HG03378 (cell line): ENCODE data around the gene KCNJ16.
"Not testable (repeated sequence)": the region's sequence is repeated elsewhere in the genome, so short reads cannot be mapped to it uniquely, and the experiment has no call there.

Experiments
- ATAC-seq: cut with Tn5 transposase; IDR thresholded peaks from one replicate; pipeline ENCODE4 v1.9.1; 2021; ENCODE audit warnings: mild to moderate bottlenecking, moderate library complexity; ENCODE audit not compliant: unreplicated experiment

KCNJ16 gene

GRCh38 chr17:70074956-70075355 is at the start of gene KCNJ16:
Gene KCNJ16, plus strand, starts transcription at chr17:70075225. Its CDS starts 56,863 bp downstream, at chr17:70132088.
- ATAC-seq = no peak

- no peak for ATAC-seq
Observed at GRCh38 chr17:70028397-70028796, 46.6 kb upstream of the KCNJ16 start.

DNA sequence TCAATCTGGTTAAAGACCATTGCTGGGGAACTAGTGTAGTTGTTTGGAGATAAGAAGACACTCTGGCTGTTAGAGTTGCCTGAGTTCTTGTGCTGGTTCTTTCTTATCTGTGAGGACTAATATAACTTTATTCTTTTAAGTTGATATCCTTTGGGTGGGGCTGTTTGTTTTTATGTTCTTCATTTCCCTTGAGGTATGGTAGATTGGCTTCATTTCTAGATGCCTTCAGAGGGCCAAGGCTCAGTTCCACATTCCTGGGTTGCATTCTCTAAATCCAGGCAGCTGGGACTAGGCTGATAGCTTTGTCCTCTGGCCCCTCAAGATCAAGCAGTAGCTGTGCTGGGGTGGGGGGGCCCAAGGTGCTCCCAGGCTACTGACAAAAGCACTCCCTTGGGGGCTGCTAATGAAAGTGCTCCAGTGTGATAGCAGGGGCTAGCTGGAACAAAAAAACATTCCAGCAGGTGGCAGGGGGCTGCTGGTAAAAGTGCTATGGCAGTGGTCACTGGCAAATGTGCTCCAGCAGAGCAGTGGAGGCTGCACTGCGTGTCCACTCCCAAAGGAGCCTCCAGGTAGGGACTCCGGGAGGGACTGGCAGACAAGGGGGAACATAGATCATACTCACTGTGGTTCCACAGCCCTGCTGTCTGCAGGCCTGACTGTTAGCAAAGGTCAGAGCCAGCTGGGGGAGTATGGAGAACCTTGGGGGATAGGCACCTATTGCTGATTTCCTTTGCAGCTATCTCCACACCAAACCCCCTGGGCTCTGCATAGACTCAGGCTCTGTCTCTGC is 45.9 kb upstream of the KCNJ16 start:
- no peak for ATAC-seq

DNA sequence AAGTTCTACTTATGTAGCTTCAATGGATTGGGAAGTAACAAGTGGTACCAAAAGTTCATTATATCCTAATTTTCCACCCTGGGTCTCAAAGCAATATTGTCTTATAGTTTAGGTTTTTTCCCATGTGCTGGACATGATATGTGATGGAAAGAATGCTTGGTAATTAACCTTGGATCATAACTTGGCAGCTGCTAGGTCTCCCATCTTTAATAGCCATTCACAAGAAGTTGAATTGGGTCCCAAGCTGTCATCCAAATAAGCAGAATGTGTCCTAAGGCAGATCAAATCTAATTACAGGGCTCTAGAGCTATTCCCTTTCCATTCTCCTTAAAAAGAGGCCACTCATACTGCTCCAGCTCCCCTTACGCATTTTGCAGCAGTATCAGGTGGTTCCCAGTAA is 44.7 kb upstream of the KCNJ16 start:
- no peak for ATAC-seq

DNA sequence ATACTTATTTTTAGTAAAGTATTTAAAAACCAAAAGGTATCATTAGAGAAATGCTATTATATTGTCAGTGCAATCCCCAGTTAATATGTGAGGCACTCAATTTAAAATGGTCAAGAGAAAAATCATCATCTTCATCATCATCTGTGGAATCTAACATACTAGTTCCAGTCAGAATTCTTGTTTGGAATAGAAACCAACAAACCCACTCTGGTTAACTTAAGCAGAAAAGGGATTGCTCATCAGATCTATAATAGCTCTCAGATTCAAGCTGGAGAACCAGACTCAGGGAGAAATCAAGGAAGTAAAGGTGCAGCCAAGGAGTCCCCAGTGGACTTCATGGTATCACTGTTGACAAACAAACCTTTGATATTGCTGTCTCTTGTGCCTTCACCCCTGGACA is 43.7 kb upstream of the KCNJ16 start:
- no peak for ATAC-seq

DNA sequence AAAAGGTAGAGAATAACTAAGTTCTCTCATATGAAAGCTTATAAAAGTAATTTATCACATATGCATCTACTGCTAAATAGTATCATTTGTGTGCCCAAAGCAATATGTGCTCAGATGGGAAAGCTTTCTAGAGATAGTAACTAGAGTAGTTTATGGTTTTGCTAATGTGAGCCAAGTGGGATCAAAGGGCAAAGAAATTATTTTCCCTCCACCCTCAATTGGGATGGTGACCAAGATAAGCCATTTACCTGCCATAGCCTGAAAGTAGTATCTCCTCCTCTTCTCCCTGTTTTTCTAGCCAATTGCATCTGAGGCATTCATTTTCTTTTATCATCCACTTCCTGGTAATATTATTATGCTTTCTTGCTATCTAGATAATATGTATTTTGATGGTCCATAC is 41.9 kb upstream of the KCNJ16 start:
- ATAC-seq = no peak

- no peak for ATAC-seq
Observed at GRCh38 chr17:70034158-70034557, 40.9 kb upstream of the KCNJ16 start.

DNA sequence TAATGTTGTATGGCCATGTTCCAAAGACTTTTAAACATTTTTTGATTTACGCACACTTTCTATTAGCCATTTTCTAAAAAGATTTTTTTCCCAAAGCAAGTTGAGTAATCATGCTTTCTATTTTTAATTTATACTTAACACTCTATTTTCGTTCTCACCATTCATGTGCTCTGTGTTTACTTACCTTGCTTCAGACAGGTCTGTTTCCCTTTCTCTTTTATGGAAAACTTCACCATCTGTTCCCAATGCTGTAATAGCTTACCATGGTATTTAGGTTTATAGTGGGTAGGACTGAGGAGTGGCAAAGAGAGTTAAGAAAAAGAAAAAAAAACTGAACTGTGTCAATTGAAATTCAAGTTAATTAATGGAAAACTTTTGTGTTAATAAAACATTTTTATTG is 37.5 kb upstream of the KCNJ16 start:
- ATAC-seq = no peak

- no peak for ATAC-seq
Observed at GRCh38 chr17:70040336-70040735, 34.7 kb upstream of the KCNJ16 start.

GRCh38 chr17:70041061-70041460 is 34.0 kb upstream of the KCNJ16 start:
- ATAC-seq = no peak

DNA sequence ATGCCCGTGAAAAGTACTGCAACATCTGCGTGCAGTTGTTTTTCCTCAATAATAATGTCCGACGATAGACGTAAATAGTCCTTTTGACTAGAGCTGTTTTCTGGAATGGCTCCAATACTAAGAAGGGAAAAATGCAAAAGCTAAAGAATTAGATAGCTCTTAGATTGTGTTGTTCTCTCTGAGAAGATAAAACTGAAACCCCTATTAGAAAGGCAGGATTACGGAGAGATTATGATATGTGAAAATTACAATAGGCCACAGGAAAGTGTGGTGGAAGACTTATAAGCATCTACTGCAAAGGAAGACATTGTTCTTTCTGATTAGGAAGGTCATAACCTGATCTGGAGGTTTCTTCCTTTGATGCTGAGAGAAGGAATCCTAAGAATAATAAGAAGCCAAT is 33.5 kb upstream of the KCNJ16 start:
- no peak for ATAC-seq

DNA sequence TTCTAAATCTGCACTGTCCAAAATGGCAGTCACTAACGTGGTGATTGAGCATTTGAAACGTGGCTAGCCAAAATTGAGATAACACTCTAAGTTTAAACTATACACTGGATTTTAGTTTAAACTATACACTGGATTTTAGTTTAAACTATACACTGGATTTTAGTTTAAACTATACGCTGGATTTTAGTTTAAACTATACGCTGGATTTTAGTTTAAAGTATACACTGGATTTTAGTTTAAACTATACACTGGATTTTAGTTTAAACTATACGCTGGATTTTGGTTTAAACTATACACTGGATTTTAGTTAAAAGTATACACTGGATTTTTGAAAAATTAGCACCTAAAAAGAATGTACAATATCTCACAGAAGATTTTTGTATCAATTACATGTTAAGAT is 29.2 kb upstream of the KCNJ16 start:
- ATAC-seq = not testable (repeated sequence)

GRCh38 chr17:70047619-70048419 is 27.2 kb upstream of the KCNJ16 start:
- ATAC-seq = no peak

GRCh38 chr17:70049801-70050591 is 25.0 kb upstream of the KCNJ16 start:
- ATAC-seq = no peak

GRCh38 chr17:70050931-70051330 is 24.1 kb upstream of the KCNJ16 start:
- ATAC-seq = no peak

DNA sequence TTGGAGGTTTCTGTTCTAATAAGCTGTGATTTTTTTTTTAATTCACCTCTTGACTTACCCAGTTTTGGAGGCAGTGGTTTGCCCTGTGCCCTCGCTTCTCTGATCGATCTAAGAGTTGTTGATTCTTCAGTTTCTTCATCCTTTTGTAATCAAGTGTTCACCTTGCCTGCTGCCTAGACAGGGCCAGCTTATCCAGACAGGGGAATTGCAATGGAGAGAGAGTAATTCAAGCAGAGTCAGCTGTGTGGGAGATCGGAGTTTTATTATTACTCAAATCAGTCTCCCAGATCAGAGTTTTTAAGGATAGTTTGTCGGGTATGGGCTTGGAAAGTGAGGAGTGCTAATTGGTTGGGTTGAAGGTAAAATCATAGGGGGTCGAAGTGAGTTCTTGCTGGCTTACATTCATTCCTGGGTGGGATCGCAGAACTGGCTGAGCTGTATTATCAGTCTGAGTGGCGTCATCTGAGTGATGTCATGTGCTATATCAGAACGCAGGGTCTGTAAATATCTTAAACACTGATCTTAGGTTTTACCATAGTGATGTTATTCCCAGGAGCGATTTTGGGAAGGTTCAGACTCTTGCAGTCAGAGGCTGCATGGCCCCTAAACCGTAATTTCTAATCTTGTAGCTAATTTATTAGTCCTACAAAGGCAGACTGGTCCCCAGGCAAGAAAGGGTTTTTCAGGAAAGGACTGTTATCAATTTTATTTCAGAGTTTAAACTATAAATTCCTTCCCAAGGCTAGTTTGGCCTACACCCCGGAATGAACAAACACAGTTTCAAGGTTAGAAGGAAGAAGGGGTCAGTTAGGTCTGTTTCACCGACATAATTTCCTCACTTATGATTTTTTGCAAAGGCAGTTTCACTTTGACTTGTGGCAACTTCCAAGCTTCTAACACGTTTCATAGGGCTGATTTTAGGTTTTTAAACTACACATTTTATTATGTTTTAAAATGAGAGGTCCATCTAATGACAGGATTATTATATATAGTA is 21.5 kb upstream of the KCNJ16 start:
- ATAC-seq = no peak

- ATAC-seq = no peak
Observed at GRCh38 chr17:70055000-70055399, 20.0 kb upstream of the KCNJ16 start.

GRCh38 chr17:70059071-70059470 is 16.0 kb upstream of the KCNJ16 start:
- no peak for ATAC-seq

DNA sequence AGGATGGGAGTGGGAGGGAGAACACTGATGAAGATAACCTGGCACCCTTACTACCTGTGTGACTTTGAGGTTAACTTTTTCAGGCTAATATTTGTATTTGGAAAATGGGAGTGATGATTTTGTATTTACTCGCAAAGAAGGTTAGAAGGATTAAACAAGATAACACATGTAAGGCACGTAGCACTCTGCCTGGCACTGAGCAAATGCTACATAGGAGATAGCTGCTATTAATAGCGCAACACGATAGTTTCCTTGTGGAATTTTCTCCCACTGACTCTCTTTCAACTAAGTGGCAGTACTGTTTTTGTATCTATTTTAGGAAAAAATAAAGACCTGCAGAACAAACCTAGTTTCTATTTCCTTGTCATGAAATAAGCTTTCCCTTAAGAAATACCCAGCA is 15.4 kb upstream of the KCNJ16 start:
- no peak for ATAC-seq

- no peak for ATAC-seq
Observed at GRCh38 chr17:70060415-70060814, 14.6 kb upstream of the KCNJ16 start.
